Type B pancreatic cell (in vitro differentiated cells): ENCODE measurements around the gene METTL15. TPM values are rescaled to one million over a fixed set of nuclear protein-coding genes. Genes with fewer than 3 reads are reported as not detected.
"Not testable (repeated sequence)": the region's sequence is repeated elsewhere in the genome, so short reads cannot be mapped to it uniquely, and the experiment has no call there.

ENCODE experiments used
- DNase-seq: peaks from one replicate; pipeline ENCODE4 v3.0.0; 2021; ENCODE audit warnings: mixed read lengths; ENCODE audit not compliant: unreplicated experiment; ENCODE audit errors: extremely low spot score
- H3K27ac Mint-ChIP-seq: 2 replicates; pipeline ENCODE4 v1.8.0; 2021; ENCODE audit warnings: mild to moderate bottlenecking, mixed read lengths
- H3K27me3 Mint-ChIP-seq: 2 replicates; pipeline ENCODE4 v1.8.0; 2021; ENCODE audit warnings: mixed read lengths
- H3K36me3 Mint-ChIP-seq: 2 replicates; pipeline ENCODE4 v1.8.0; 2021; ENCODE audit warnings: mixed read lengths
- H3K4me1 Mint-ChIP-seq: one replicate; pipeline ENCODE4 v1.8.0; 2021; ENCODE audit warnings: mixed read lengths; ENCODE audit not compliant: unreplicated experiment
- H3K4me3 Mint-ChIP-seq: 2 replicates; pipeline ENCODE4 v1.8.0; 2021; ENCODE audit warnings: mild to moderate bottlenecking, mixed read lengths
- H3K9me3 Mint-ChIP-seq: 2 replicates; pipeline ENCODE4 v1.8.0; 2021; ENCODE audit warnings: mixed read lengths
- total RNA-seq: library from RNA; stranded (reverse); gene quantifications from 2 replicates; pipeline ENCODE4 v1.2.1, GENCODE V29; 2021; ENCODE audit warnings: low replicate concordance
- TF ChIP-seq, protein P1 (sequence below): fragments of 200-600 bp; sonication (generic); conservative IDR thresholded peaks from 2 replicates; pipeline ENCODE4 v1.5.0; 2021; ENCODE audit warnings: antibody characterized with exemption, mild to moderate bottlenecking

Gene METTL15
- total RNA-seq, 1 donor from 2014 or later = 13.4 TPM

DNA sequence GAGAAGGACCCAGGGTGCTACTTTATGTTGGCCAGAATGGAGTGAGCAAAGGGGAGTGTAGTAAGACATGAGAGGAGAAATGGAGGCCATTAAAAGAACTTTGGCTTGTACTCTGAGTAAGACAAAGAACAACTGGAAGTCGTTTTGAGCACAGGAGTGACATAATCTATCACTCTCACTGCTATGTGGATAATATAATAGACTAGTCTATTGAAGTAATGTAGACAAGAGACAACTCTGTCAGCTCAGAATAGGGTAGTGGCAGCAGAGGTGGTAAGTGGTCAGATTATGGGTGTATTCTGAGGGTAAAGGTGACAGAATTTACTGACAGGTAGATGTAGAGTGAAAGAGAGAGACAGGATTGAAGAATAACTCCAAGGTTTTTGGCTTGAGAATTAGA, 8.5 kb upstream of the METTL15 start:
- TF ChIP-seq, protein P1, sequence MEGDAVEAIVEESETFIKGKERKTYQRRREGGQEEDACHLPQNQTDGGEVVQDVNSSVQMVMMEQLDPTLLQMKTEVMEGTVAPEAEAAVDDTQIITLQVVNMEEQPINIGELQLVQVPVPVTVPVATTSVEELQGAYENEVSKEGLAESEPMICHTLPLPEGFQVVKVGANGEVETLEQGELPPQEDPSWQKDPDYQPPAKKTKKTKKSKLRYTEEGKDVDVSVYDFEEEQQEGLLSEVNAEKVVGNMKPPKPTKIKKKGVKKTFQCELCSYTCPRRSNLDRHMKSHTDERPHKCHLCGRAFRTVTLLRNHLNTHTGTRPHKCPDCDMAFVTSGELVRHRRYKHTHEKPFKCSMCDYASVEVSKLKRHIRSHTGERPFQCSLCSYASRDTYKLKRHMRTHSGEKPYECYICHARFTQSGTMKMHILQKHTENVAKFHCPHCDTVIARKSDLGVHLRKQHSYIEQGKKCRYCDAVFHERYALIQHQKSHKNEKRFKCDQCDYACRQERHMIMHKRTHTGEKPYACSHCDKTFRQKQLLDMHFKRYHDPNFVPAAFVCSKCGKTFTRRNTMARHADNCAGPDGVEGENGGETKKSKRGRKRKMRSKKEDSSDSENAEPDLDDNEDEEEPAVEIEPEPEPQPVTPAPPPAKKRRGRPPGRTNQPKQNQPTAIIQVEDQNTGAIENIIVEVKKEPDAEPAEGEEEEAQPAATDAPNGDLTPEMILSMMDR = no peak
- peaks cover 16% of the 10 kb centered on the region for H3K4me1 Mint-ChIP-seq
- peaks cover 17% of the 10 kb centered on the region for H3K36me3 Mint-ChIP-seq
- no peaks in the 10 kb centered on the region for H3K27me3 Mint-ChIP-seq
- no peak overlapping the region for H3K27ac Mint-ChIP-seq
- no peaks in the 10 kb centered on the region for H3K9me3 Mint-ChIP-seq
- DNase-seq = no peak
- H3K4me3 Mint-ChIP-seq = no peak overlapping the region

- no peaks in the 10 kb centered on the region for H3K9me3 Mint-ChIP-seq
- peaks cover 19% of the 10 kb centered on the region for H3K4me1 Mint-ChIP-seq
- TF ChIP-seq, protein P1 = no peak
- no peak overlapping the region for H3K4me3 Mint-ChIP-seq
- no peaks in the 10 kb centered on the region for H3K27me3 Mint-ChIP-seq
- H3K27ac Mint-ChIP-seq = no peak overlapping the region
- H3K36me3 Mint-ChIP-seq = peaks cover 11% of the 10 kb centered on the region
- no peak for DNase-seq
These were observed 7.5 kb upstream of the METTL15 start for GRCh38 chr11:28100665-28101064.

DNA sequence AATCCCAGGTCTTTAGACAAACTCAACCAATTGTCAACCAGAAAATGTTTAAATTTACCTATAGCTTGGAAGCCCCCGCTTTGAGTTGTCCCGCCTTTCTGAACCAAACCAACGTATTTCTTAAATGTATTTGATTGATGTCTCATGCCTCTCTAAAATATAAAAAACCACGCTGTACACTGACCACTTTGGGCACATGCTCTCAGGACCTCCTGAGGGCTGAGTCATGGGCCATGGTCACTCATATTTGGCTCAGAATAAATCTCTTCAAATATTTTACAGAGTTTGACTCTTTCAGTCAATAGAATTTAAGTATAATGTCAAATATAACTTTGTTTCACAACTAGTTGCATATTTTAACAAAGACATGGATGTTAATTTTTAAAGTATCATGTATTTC, 5.9 kb upstream of the METTL15 start:
- not testable (repeated sequence) for H3K27ac Mint-ChIP-seq, H3K27me3 Mint-ChIP-seq, H3K9me3 Mint-ChIP-seq, DNase-seq, H3K36me3 Mint-ChIP-seq, H3K4me3 Mint-ChIP-seq
- H3K4me1 Mint-ChIP-seq = peaks cover 27% of the 10 kb centered on the region

DNA sequence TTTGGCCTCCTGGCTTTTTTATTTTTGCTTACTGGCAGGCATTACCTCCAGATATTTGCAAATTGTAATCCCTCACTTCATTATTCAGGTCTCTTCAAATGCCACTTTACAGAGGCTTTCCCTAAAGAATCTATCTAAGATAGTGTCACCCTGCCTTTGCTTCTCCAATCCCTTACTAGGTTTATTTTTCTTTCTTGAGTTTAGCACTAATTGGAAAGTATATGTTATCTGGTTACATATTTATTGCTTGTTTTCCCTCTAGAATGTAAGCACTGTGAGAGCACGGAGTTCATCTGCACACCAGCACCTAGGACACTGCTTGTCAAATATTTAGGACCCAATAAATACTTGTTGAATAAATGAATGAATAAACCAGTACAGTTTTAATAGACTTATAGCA, 3.8 kb upstream of the METTL15 start:
- TF ChIP-seq, protein P1 = no peak
- Mint-ChIP-seq H3K4me3 (no peak overlapping the region), H3K36me3 (no peaks in the 10 kb centered on the region), H3K27ac (no peak overlapping the region), H3K4me1 (peaks cover 32% of the 10 kb centered on the region), H3K27me3 (no peaks in the 10 kb centered on the region), H3K9me3 (no peaks in the 10 kb centered on the region)
- DNase-seq = no peak

DNA sequence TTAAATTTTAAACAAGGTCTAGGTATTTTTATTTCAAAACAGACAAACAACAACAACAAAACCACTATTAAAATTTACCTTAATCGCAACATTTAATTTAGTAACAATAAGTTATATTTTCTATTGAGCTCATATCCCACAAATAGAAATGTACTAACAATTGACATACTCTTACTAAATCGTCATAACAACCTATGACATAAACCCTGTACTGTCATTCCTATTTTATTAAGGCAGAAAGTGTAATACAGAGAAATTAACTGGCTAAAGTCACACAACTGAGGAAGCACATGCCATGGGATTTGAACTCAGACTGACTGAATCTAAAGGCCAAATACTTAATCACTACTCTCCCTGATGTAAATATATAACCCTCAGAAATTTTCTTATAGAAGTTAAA, 3.2 kb upstream of the METTL15 start:
- no peak overlapping the region for H3K4me3 Mint-ChIP-seq
- peaks cover 33% of the 10 kb centered on the region for H3K4me1 Mint-ChIP-seq
- no peaks in the 10 kb centered on the region for H3K9me3 Mint-ChIP-seq
- DNase-seq = no peak
- H3K36me3 Mint-ChIP-seq = no peaks in the 10 kb centered on the region
- H3K27me3 Mint-ChIP-seq = no peaks in the 10 kb centered on the region
- no peak overlapping the region for H3K27ac Mint-ChIP-seq
- TF ChIP-seq, protein P1 = no peak

GRCh38 chr11:28105869-28106268, 2.3 kb upstream of the METTL15 start:
- DNase-seq = no peak
- Mint-ChIP-seq H3K9me3 (no peaks in the 10 kb centered on the region), H3K27me3 (no peaks in the 10 kb centered on the region), H3K27ac (peak overlapping the region; percentile 24), H3K36me3 (no peaks in the 10 kb centered on the region), H3K4me1 (peaks cover 38% of the 10 kb centered on the region), H3K4me3 (peak overlapping the region; percentile 80)
- TF ChIP-seq, protein P1 = no peak
